ENCODE results near the gene HTRA2.

HTRA2 gene

DNA sequence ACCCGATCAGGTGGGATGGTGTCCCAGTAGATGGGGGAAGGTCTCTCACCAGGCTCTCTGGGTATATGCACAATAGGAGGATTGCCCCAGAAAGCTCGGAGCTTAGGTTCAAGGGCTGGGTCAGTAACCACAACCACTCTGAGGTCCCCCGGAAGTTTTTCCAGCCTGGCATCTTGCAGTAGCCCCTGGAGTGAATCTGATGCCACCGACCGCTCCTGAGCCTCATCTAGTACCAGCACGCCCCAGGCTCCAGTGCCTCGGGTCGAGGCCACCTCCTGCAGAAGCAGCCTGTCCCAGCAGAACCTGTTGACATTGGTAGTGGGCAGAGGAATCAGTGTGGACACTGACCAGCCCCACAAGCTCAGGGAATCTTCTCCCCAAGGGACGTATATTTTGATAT, 5.7 kb upstream of the HTRA2 start:
- DNase-seq (ENCODE audit: low read depth in 1 of 2, low spot score in 1 of 2), result no peak
- TF ChIP-seq GABPA (IDR thresholded peaks at IDR 0.05; ENCODE audit: low read depth) (no peak), SPI1 (IDR thresholded peaks at IDR 0.05; ENCODE audit: borderline replicate concordance, low read depth) (no peak), POLR2AphosphoS5 (IDR thresholded peaks at IDR 0.05; ENCODE audit: low read depth) (no peak)
- TF ChIP-seq, protein P1, sequence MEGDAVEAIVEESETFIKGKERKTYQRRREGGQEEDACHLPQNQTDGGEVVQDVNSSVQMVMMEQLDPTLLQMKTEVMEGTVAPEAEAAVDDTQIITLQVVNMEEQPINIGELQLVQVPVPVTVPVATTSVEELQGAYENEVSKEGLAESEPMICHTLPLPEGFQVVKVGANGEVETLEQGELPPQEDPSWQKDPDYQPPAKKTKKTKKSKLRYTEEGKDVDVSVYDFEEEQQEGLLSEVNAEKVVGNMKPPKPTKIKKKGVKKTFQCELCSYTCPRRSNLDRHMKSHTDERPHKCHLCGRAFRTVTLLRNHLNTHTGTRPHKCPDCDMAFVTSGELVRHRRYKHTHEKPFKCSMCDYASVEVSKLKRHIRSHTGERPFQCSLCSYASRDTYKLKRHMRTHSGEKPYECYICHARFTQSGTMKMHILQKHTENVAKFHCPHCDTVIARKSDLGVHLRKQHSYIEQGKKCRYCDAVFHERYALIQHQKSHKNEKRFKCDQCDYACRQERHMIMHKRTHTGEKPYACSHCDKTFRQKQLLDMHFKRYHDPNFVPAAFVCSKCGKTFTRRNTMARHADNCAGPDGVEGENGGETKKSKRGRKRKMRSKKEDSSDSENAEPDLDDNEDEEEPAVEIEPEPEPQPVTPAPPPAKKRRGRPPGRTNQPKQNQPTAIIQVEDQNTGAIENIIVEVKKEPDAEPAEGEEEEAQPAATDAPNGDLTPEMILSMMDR (IDR thresholded peaks at IDR 0.05; ENCODE audit: insufficient read depth, low read length), result no peak
- TF ChIP-seq, protein P2, sequence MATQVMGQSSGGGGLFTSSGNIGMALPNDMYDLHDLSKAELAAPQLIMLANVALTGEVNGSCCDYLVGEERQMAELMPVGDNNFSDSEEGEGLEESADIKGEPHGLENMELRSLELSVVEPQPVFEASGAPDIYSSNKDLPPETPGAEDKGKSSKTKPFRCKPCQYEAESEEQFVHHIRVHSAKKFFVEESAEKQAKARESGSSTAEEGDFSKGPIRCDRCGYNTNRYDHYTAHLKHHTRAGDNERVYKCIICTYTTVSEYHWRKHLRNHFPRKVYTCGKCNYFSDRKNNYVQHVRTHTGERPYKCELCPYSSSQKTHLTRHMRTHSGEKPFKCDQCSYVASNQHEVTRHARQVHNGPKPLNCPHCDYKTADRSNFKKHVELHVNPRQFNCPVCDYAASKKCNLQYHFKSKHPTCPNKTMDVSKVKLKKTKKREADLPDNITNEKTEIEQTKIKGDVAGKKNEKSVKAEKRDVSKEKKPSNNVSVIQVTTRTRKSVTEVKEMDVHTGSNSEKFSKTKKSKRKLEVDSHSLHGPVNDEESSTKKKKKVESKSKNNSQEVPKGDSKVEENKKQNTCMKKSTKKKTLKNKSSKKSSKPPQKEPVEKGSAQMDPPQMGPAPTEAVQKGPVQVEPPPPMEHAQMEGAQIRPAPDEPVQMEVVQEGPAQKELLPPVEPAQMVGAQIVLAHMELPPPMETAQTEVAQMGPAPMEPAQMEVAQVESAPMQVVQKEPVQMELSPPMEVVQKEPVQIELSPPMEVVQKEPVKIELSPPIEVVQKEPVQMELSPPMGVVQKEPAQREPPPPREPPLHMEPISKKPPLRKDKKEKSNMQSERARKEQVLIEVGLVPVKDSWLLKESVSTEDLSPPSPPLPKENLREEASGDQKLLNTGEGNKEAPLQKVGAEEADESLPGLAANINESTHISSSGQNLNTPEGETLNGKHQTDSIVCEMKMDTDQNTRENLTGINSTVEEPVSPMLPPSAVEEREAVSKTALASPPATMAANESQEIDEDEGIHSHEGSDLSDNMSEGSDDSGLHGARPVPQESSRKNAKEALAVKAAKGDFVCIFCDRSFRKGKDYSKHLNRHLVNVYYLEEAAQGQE (IDR thresholded peaks at IDR 0.05; ENCODE audit: insufficient replicate concordance, low read depth), result no peak
- Histone ChIP-seq H3K27ac (replicated peaks) (no peak overlapping the region), H3K27me3 (ENCODE audit: insufficient read depth, poor library complexity, severe bottlenecking) (peaks cover 7% of the 10 kb centered on the region), H3K4me3 (replicated peaks; ENCODE audit: insufficient read depth, low read length) (no peak overlapping the region)

DNA sequence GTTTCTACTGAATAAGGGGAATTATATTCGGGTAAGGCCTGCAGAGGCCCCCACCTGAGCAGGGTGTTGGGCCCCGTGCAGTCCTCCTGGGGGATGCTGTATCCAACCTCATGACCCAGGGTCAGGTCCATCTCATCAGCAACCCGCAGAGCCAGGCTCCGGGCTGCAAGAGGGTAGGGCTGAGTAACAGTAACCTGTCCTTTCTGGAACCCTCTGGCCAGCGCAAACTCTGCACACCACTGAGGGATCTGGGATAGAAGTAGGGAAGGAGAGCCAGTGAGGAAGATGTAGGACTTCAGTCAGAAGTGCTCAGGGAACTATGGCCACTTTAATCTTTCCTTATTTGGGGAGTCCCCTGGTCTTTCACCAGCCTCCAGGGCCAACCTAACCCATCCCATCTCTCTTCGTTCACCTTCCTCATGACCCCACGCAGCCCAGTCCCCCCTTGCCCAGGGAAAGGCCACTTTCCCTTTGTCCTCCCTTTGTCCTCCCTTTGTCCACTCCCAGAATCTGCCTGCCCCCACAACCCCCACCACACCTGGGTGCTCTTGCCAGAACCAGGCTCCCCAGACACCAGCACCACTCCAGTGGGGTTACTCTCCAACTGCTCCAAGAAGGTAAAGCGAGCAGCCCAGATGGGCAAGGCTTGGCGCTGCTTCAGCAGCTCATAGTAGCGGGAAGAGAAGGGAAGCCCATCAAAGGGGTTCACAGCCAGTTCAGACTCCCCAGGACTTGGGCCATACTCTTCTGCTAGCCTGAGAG, 4.6 kb upstream of the HTRA2 start:
- no peak overlapping the region for H3K4me3 ChIP-seq (replicated peaks; ENCODE audit: insufficient read depth, low read length)
- no peak for DNase-seq (ENCODE audit: low read depth in 1 of 2, low spot score in 1 of 2)
- no peaks in the 10 kb centered on the region for H3K27me3 ChIP-seq (ENCODE audit: insufficient read depth, poor library complexity, severe bottlenecking)
- TF ChIP-seq POLR2AphosphoS5 (IDR thresholded peaks at IDR 0.05; ENCODE audit: low read depth), result no peak
- TF ChIP-seq, protein P1 (IDR thresholded peaks at IDR 0.05; ENCODE audit: insufficient read depth, low read length), result no peak
- TF ChIP-seq, protein P2 (IDR thresholded peaks at IDR 0.05; ENCODE audit: insufficient replicate concordance, low read depth), result no peak
- TF ChIP-seq GABPA (IDR thresholded peaks at IDR 0.05; ENCODE audit: low read depth), result no peak
- TF ChIP-seq SPI1 (IDR thresholded peaks at IDR 0.05; ENCODE audit: borderline replicate concordance, low read depth), result no peak
- H3K27ac ChIP-seq (replicated peaks), result no peak overlapping the region

DNA sequence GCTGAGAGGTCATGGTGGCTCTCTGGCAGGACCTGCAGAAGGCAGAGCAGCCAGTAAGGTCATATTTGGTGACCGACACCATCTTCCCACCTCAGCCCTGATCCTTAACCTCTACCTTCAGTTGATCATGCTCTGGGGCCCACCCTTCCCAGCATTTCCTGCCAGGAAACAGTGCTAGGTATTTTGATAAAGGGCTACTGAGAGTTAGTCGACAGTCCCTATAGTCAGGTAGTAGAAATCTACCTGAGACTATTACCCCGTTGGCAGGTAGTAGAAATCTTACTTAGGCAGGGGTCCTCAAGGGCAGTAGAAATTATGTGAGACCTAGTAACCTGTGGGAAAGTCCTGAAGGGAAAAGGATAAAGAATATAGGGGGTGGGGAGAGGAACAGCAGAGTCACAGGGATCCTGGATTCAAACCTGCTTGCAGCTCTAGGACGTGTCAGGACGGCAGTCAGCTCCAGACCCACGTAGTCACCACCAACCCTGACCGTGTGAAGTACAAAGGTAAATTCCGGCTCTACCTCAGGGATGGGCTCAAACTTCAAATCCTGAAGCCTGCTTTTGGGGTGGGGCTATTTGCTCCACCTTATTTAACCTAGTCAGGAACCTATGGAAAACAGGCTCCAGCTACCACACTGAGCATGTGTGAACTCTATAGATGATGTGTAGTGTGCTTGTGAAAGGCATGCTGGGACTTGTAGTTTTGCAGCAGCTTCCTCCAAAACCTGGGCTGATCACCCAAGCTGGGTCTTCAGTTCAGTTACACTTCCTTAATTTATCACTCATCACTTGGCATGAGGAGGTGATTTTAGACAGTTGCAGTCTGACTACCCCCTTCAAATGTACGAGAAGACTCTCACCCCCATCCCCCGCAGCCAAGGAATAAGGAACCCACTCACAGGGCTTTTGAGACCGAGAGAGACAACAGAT, 3.8 kb upstream of the HTRA2 start, which contains the start of gene DQX1:
Gene DQX1 (minus strand): TSS at position 515 of the 932 bp plus-strand sequence. CDS start 502 bp downstream, at position 13.
- Histone ChIP-seq H3K27ac (replicated peaks) (no peak within 1 kb of the TSS), H3K27me3 (ENCODE audit: insufficient read depth, poor library complexity, severe bottlenecking) (no peaks in the 10 kb centered on the region), H3K4me3 (replicated peaks; ENCODE audit: insufficient read depth, low read length) (no peak within 1 kb of the TSS)
- TF ChIP-seq POLR2AphosphoS5 (IDR thresholded peaks at IDR 0.05; ENCODE audit: low read depth) (peak; percentile 37; the same call in 1 of the 2 replicates), SPI1 (IDR thresholded peaks at IDR 0.05; ENCODE audit: borderline replicate concordance, low read depth) (peak; percentile 91), GABPA (IDR thresholded peaks at IDR 0.05; ENCODE audit: low read depth) (no peak)
- TF ChIP-seq, protein P2 (IDR thresholded peaks at IDR 0.05; ENCODE audit: insufficient replicate concordance, low read depth), result no peak
- TF ChIP-seq, protein P1 (IDR thresholded peaks at IDR 0.05; ENCODE audit: insufficient read depth, low read length), result no peak
- peak; percentile 59 to 81 for DNase-seq (ENCODE audit: low read depth in 1 of 2, low spot score in 1 of 2)
